H1 (cell line): ENCODE results near the gene RIPOR2.

Source experiments
- ATF2 ChIP-seq: IDR thresholded peaks from 2 replicates; pipeline ENCODE4 v1.6.1; 2012; ENCODE audit warnings: low read length, inconsistent platforms
- CBX5 ChIP-seq: fragments of 300-800, 300-1000 bp; sonication (generic); IDR thresholded peaks from 2 replicates; pipeline ENCODE4 v1.7.1; 2016; ENCODE audit warnings: antibody characterized with exemption, low read length, low read depth
- CEBPB ChIP-seq: IDR thresholded peaks from 2 replicates; pipeline ENCODE4 v1.6.1; 2012; ENCODE audit warnings: low read depth, low read length
- CHD7 ChIP-seq: fragments of 300-600 bp; sonication (generic); IDR thresholded peaks from 2 replicates; pipeline ENCODE4 v1.7.1; 2012; ENCODE audit warnings: low read length, moderate library complexity, mild to moderate bottlenecking, inconsistent platforms; ENCODE audit not compliant: insufficient replicate concordance
- CTCF ChIP-seq, 3 experiments: IDR thresholded peaks; 1 replicate in 2 of 3; 2 replicates in 1 of 3; pipeline versions ENCODE4 v1.5.1 to v1.6.1; 2011; ENCODE audit warnings: low read length in 3 of 3, mild to moderate bottlenecking in 3 of 3, inconsistent platforms in 2 of 3, low read depth in 1 of 3, moderate library complexity in 1 of 3; ENCODE audit not compliant: insufficient read depth in 1 of 3; ENCODE audit errors: control extremely low read depth in 1 of 3
- KDM5A ChIP-seq: fragments of 200-600 bp; IDR thresholded peaks from 2 replicates; pipeline ENCODE4 v1.7.1; 2012; ENCODE audit warnings: mild to moderate bottlenecking, low read length, inconsistent platforms, mixed read lengths
- POLR2A ChIP-seq, 2 experiments: IDR thresholded peaks; 1 replicate in 1 of 2; 2 replicates in 1 of 2; pipeline ENCODE4 v1.6.1; 2011; ENCODE audit warnings: low read depth in 2 of 2, low read length in 2 of 2, mild to moderate bottlenecking in 2 of 2; ENCODE audit errors: control extremely low read depth in 1 of 2
- RFX5 ChIP-seq: IDR thresholded peaks from 2 replicates; pipeline ENCODE4 v1.6.1; 2011; ENCODE audit warnings: low read depth, low read length, improper control_type of control experiment, borderline replicate concordance
- SAP30 ChIP-seq: fragments of 300-600 bp; sonication (generic); IDR thresholded peaks from 2 replicates; pipeline ENCODE4 v1.7.1; 2012; ENCODE audit warnings: low read length, moderate library complexity, mild to moderate bottlenecking, inconsistent platforms; ENCODE audit not compliant: insufficient read depth, insufficient replicate concordance
- SUZ12 ChIP-seq: fragments of 200-600 bp; sonication (generic); IDR thresholded peaks from 2 replicates; pipeline ENCODE4 v1.6.1; 2012; ENCODE audit warnings: mild to moderate bottlenecking, inconsistent platforms, low read length, moderate library complexity, mixed read lengths
- TAF1 ChIP-seq: IDR thresholded peaks from 2 replicates; pipeline ENCODE4 v1.6.1; 2011; ENCODE audit warnings: mild to moderate bottlenecking, low read depth, low read length
- YY1 ChIP-seq: IDR thresholded peaks from 2 replicates; pipeline ENCODE4 v1.6.1; 2011; ENCODE audit warnings: low read depth, mild to moderate bottlenecking, low read length

GRCh38 chr6:24910331-24910960 is 25.3 kb downstream of the RIPOR2 start:
- TF ChIP-seq KDM5A (no peak), CTCF (IDR thresholded peaks at IDR 0.05; ENCODE audit: control extremely low read depth in 1 of 3, insufficient read depth in 1 of 3, low read depth in 1 of 3, low read length in 3 of 3) (peak in 1 of 3 experiments; percentile 19; a peak in 1 of 4 replicates), ATF2 (no peak), POLR2A (IDR thresholded peaks at IDR 0.05; ENCODE audit: control extremely low read depth in 1 of 2, low read depth in 2 of 2, low read length in 2 of 2) (no peak), YY1 (no peak), SAP30 (no peak), RFX5 (no peak), SUZ12 (no peak; the same call in 1 of the 2 replicates), CBX5 (no peak), TAF1 (no peak), CEBPB (no peak), CHD7 (no peak)
